ENCODE results near the gene PRDX2.

Gene PRDX2

GRCh38 chr19:12752056-12752781 is 49.4 kb downstream of the PRDX2 start:
- H3K4me3 ChIP-seq (ENCODE audit: low read length): no peak overlapping the region
- no peak for DNase-seq (ENCODE audit: low read depth)
- TF ChIP-seq CTCF (conservative IDR thresholded peaks at IDR 0.05; ENCODE audit: low read length): no peak

GRCh38 chr19:12751635-12752034 is 50.0 kb downstream of the PRDX2 start, which contains the start of gene BEST2:
BEST2 (plus strand) TSS chr19:12751791; CDS start chr19:12752593, 802 bp downstream.
- DNase-seq (ENCODE audit: low read depth): no peak
- no peak for TF ChIP-seq CTCF (conservative IDR thresholded peaks at IDR 0.05; ENCODE audit: low read length)
- H3K4me3 ChIP-seq (ENCODE audit: low read length): no peak within 1 kb of the TSS

- no peak for DNase-seq (ENCODE audit: low read depth)
- no peak for TF ChIP-seq CTCF (conservative IDR thresholded peaks at IDR 0.05; ENCODE audit: low read length)
- H3K4me3 ChIP-seq (ENCODE audit: low read length): no peak overlapping the region
These were observed 50.7 kb downstream of the PRDX2 start for GRCh38 chr19:12750851-12751250.

- H3K4me3 ChIP-seq (ENCODE audit: low read length): no peak overlapping the region
- TF ChIP-seq CTCF (conservative IDR thresholded peaks at IDR 0.05; ENCODE audit: low read length): no peak
- DNase-seq (ENCODE audit: low read depth): no peak
These were observed 51.6 kb downstream of the PRDX2 start for GRCh38 chr19:12749938-12750521.

GRCh38 chr19:12748489-12748888 is 53.1 kb downstream of the PRDX2 start:
- no peak for DNase-seq (ENCODE audit: low read depth)
- TF ChIP-seq CTCF (conservative IDR thresholded peaks at IDR 0.05; ENCODE audit: low read length): no peak
- no peak overlapping the region for H3K4me3 ChIP-seq (ENCODE audit: low read length)

All from AG10803 (cell line).